CD4-positive, alpha-beta T cell treated with Interleukin-4 for 4 hours (primary cell): ENCODE data around the gene DCAF5.
"Not testable (repeated sequence)": the region's sequence is repeated elsewhere in the genome, so short reads cannot be mapped to it uniquely, and the experiment has no call there.

Experiments used
- DNase-seq: peaks from one replicate; pipeline ENCODE4 v3.0.0-alpha.2; 2020

Gene DCAF5

DNA sequence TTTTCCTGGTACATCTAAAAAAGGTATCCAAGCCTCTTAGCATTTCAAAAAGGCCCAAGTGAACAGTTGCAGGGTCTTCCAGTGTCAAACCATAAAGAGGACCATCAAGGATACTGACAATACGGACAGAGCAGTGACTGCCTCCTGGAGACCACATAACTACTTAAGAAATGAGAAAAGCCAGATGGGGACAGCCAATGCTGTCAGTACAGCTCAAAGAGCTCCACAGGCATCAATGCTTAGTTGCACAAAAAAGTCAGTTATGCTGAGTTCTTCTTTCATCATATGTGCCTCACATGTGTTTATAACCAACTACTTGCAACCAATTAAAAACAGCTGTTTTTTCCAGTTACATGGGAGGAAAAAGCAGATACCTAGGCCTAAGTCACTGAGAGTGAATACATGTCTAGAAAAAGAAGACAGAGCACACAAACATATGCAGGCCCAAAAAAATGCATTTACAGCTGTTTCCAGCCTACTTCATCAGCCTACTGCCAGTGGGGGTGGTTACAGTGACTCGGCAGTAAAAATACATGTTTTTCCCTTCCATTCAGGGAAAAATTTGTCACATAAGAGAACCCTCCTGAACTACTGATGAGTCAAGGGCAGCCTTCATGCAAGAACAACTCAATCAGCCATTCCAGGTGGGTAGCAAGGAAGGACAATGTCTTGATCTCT is 84.0 kb downstream of the DCAF5 start:
- DNase-seq = no peak

- no peak for DNase-seq
Observed at GRCh38 chr14:69066396-69067171, 86.3 kb downstream of the DCAF5 start.

DNA sequence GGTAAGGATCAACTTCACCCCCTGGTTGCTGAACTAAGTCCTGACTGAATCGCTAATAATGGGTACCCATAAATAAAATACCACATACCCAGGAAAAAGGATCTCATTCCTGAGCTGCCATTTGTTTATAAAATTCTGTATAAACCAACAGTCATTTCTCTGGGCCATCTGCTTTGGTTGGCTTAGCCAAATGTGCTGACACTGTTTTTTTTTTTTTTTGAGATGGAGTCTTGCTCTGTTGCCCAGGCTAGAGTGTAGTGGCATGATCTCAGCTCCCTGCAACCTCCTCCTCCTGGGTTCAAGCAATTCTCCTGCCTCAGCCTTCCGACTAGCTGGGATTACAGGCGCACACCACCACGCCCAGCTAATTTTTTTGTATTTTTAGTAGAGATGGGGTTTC is 87.0 kb downstream of the DCAF5 start:
- not testable (repeated sequence) for DNase-seq

- DNase-seq = no peak
Observed at GRCh38 chr14:69064596-69064995, 88.3 kb downstream of the DCAF5 start.

- DNase-seq = no peak
Observed at GRCh38 chr14:69059658-69060623, 93.0 kb downstream of the DCAF5 start.

GRCh38 chr14:69055999-69056788 is 96.7 kb downstream of the DCAF5 start:
- DNase-seq = no peak

- DNase-seq = no peak
Observed at GRCh38 chr14:69055125-69055524, 97.8 kb downstream of the DCAF5 start.

DNA sequence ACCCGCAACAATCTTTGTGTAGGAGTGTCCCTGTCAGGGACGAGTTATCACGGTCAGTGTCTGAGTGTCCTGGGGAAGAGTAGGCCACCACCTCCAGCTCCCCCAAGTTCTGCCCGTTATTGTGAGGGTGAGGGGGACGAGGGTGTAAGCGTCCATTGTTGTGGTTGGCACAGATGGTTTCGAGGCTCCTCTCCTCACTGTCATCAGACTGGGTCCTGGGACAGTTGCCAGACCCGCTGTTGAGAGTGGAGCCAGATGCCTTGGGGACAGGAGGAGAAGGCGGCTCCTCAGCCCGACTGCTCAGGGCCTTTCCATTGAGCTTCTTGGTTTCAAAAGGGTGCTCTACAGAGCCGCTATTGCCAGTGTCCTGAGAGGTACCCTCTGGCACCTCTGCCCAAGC is 98.9 kb downstream of the DCAF5 start:
- DNase-seq = no peak

GRCh38 chr14:69052181-69052601 is 100.7 kb downstream of the DCAF5 start:
- DNase-seq = no peak

DNA sequence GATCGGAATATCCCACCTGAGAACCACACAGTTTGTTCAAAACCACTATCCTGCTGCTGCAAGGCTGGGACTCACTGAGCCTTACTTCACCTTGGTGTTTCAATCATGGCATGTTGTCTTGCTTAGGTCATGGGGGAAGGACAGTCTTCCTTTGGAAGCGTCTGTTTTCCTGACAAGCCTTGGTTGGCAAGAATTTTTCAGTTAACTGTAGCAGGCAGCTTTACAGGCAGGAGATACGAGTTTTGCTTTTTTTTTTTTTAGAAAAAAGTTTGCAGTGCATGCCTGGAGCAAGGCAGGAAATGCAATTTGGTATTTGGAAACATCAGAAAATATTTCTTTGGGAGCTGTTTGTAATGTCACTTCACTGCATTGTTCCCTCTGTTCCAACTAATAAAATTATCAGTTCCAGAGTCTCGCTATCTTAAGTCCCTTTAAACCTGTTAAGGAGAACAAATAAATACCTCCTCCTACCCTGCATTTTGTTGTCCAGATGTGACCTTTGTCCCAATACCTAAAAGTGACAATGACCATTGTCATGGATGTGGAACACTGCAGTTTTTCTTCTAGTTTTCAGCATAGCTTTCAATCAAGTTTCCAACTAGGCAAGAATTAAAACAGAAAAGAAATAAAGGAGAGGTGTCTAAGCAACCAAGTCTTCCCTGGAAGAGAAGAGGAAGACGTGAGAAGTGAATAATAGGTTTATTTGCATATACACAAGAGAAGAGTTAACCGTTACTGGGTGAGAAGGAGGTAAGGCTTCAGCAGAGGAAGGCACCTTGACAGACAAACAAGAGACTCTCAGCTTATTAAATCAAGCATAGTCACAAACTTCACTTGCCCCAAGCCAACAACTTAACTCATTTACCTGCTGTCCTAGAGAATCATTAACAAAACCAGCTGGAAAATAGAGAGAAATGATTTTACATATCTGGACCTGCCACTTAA is 102.4 kb downstream of the DCAF5 start:
- no peak for DNase-seq

- no peak for DNase-seq
Observed at GRCh38 chr14:69049675-69050074, 103.2 kb downstream of the DCAF5 start.

DNA sequence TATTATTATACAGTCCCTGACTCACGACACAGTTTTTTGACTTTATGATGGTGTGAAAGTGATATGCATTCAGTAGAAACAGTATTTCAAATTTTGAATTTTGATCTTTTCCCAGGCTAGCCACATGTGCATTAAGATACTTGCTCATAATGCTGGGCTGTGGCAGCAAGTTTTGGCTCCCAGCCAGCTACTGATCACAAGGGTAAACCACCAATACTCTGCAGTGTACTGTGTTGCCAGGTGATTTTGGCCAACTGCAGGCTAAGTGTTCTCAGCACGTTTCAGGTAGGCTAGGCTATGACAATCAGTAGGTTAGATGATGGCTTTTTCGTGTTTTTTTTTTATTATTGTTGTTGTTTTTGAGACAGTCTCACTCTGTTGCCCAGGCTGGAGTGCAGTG is 104.5 kb downstream of the DCAF5 start:
- DNase-seq = no peak

GRCh38 chr14:69047255-69047654 is 105.7 kb downstream of the DCAF5 start:
- DNase-seq = no peak

DNA sequence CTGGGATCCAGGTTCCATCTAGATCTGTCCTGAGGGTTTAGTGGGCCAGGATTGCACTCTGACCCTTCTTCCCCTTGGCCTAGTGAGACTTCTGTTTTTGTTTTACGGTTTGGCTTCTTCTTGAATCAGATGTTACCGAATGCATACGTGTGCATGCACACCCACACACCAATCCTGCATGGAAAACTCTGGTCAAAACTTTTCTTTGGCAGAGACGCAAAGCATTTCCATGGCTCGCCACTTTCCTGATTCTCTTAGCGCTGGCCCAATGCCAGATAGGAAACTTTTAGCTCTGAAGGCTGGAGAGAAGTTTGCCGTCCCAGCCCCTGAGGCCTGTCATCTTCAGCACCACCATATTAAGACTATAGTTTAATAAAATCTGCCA is 106.5 kb downstream of the DCAF5 start:
- DNase-seq = no peak

DNA sequence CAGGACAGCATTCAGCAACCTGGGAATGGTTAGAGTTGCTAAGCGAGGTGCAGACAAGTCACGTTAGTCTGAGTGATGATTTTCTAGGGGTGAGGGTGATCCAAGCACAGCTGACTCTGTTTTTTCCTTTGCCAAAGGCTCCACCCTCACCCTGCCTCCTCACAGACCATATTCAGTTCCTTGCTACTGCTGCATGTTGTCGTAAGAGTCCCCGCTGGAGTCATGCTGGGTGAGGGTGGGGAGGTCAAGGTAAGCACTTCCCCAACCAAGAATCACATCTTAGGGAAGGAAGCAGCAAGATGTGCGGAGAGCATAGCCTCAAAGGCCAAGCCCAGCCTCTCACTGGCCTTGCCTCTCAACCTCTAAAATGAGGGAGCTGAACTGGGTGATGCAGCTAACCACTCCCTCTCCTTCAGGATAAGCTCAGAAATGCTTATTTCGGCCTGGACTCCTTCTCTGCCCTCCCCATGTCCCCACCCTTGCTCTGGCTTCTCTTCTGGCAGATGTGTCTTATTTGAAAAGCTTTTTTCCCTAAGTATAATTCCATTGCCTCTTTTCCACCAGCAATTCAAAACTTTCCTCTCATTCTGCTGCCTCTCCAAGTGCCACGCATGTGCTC is 107.0 kb downstream of the DCAF5 start:
- DNase-seq = no peak

DNA sequence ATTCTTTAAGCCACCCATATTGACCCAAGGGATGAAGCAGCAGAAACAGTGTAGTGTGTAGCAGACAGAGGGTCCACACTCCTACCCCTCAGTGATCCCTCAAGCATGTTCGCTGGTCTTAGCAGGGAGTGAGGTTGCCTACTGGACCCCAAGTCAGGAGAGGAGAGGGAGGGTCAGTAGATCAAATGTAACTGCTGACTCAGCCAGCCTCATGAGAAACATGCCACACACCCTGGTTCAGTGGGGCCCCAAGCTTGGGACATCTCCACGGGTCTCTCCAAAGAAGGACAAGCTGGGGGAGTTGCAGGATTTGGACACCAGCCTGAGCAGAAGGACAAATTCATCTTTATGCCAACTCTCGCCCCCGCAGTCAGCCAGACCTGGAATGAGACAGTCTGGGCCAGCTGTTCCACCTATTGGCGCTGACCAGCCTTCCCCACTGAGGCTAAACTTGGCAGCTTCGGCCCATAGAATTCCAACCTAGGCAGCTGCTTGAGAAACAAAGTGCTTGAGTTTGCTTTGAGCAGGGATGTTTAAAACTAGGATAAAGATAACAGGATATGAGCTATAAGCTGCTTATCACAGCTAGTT is 107.9 kb downstream of the DCAF5 start:
- no peak for DNase-seq

- DNase-seq = no peak
Observed at GRCh38 chr14:69044296-69044695, 108.6 kb downstream of the DCAF5 start.

DNA sequence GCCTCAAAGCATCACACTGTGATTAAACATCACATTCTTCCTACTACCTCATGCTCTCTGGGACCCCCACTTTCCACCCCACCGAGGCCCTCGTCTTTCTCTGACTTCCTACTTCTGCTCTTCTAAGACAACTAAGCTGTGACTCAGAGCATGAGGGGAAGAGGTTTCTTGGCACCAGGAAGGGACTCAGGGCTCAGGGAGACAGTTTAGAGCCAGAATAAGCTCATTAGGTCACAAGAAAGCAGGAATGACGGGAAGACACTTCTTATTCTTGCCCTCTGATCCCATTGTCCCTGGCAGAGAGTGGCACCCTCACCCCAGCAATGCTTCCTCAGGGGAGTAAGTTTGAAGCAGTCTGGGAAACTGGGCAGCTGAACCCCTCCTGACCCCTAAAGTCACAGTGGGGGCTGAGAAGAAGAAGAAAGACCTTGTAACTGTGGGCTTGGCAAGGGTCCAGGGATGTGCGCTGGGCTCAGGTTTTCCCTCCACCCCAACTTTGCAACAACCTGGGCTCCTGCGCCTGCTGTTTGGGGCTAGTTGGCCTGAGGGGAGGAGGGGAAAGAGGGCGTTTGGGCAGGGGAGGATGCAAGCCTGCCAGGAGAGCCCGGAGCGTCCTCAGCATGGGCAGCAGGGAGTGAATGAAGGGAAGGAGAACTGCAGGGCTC is 109.2 kb downstream of the DCAF5 start:
- no peak for DNase-seq

DNA sequence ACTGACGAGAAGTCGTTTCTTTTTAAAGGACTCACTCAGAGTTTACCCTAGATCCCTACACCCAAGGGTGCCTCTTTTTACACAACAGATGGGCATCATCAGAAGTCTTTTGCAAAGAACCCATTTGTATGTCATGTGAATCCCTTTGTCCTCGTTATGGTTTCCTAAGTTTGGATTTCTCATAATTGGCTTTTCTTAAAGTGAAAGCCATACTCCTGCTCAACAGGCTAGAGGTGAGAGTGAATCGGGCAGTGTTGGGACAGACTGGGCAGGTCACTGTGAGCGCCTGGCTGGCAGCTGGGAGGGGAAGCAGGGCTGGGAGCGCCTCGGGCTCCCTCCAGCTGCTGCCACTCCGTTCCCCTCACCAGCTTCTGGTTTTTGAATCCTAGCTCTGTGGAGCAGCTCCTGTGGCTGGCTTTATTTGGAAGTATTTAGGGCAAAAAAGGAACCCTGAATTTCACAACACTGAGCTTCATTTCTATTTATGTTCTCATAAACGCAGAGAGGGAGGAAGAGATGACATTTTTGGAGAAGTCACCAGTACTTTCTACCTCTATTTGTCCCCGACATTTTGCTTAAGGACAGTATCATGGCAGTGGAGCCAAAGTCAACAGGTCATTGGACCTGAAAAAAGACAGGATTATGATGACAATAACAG is 110.0 kb downstream of the DCAF5 start:
- DNase-seq = no peak
